Psoas muscle (tissue), 8 donors: Measurements from ENCODE around the gene EVC. TPM values are rescaled to one million over a fixed set of nuclear protein-coding genes. Genes with fewer than 3 reads are reported as not detected.

Source experiments
- ATAC-seq, 4 donors: fragments of 200-7000 bp; cut with Tn5 transposase; one replicate each; pipeline ENCODE4 v1.9.1; 2020; ENCODE audit warnings: moderate library complexity in 3 of 4, mild to moderate bottlenecking in 2 of 4
- DNase-seq, 2 donors: peaks; one replicate each; pipeline ENCODE4 v3.0.0-alpha.2; 2020
- H3K27ac ChIP-seq: fragments of 200-600 bp; one replicate; pipeline ENCODE4 v1.8.0; 2022
- H3K27me3 ChIP-seq, 3 donors: fragments of 200-600 bp in 1 of 3; one replicate each; pipeline versions ENCODE4 v1.6.1 to v1.8.0; 2013 to 2022; ENCODE audit warnings: low read length in 2 of 3, mild to moderate bottlenecking in 2 of 3, moderate library complexity in 1 of 3; ENCODE audit not compliant: insufficient read depth in 3 of 3
- H3K36me3 ChIP-seq, 2 donors: fragments of 200-600 bp in 1 of 2; one replicate each; pipeline versions ENCODE4 v1.6.1 to v1.8.0; 2013 to 2022; ENCODE audit warnings: low read depth in 1 of 2, mild to moderate bottlenecking in 1 of 2, moderate library complexity in 1 of 2; ENCODE audit not compliant: insufficient read depth in 1 of 2
- H3K4me1 ChIP-seq: fragments of 200-600 bp; one replicate; pipeline ENCODE4 v1.8.0; 2022
- H3K4me3 ChIP-seq: fragments of 200-600 bp; one replicate; pipeline ENCODE4 v1.8.0; 2022; ENCODE audit warnings: mild to moderate bottlenecking
- H3K9me3 ChIP-seq: fragments of 200-600 bp; one replicate; pipeline ENCODE4 v1.8.0; 2022
- CTCF ChIP-seq: fragments of 200-600 bp; IDR thresholded peaks from one replicate; pipeline ENCODE4 v1.8.0; 2022; ENCODE audit warnings: antibody characterized with exemption
- WGBS, 3 donors: extraction: QIAGEN DNeasy Blood & Tissue Kit; methylation state at CpG; one replicate each; pipeline versions ENCODE4 v1.1.6 to v1.1.7; 2013; 5-methylcytosine and 5-hydroxymethylcytosine counted together
- intact Hi-C, 2 donors: fragments of 100-400 bp; cut with DNase I; formaldehyde crosslinking; loops; one replicate each; pipeline versions ENCODE4 v1.11.0 to v1.14.2; 2022
- polyA plus RNA-seq, 3 donors: library from polyadenylated mRNA; stranded (reverse); fragments of 200-250 nt; gene quantifications; one replicate each; pipeline ENCODE4 v1.2.3, GENCODE V29; 2013
- total RNA-seq, 4 donors: library from RNA; stranded (reverse); fragmentation: NEBNext Ultra II Directional in 2 of 4; extraction: Animal tissue kit (Norgen Biotek cat#: 25700) in 2 of 4; gene quantifications; one replicate each; pipeline versions ENCODE4 v1.2.1 to v1.2.4, GENCODE V29; 2021 to 2023
- donor health status: healthy with polysubstance abuse.
- donor health status: DM: no; HTN: no; CAD: no; lungs with moderate emphysema.
- donor health status: Bipolar disorder and iron deficiency.
- donor health status: healthy.
- donor health status: DM: yes; HTN: yes; CAD: no.
- donor health status: DM: no; HTN: no; CAD: no.
- donor health status: DM: no; HTN: no; CAD: no.
- donor health status: DM: yes; HTN: yes; CAD: no.

Gene EVC
- total and polyA plus RNA-seq, 7 donors: 0.56 to 3.8 (median 1.5) TPM

- no peak for DNase-seq
- Histone ChIP-seq H3K4me1 (no peaks in the 10 kb centered on the region), H3K4me3 (no peak overlapping the region), H3K27me3 (no peaks in the 10 kb centered on the region), H3K27ac (no peak overlapping the region), H3K9me3 (no peaks in the 10 kb centered on the region), H3K36me3 (peaks cover 0 to 9% of the 10 kb centered on the region in 2 donors)
- ATAC-seq: no peak
- 78 to 85% (median 79%) methylated on average over 18 to 19 of the region's 19 CpGs for WGBS, 3 donors
- intact Hi-C loops: no loop called here
- no peak for TF ChIP-seq CTCF
Observed at GRCh38 chr4:5753766-5754528, 42.9 kb downstream of the EVC start.

GRCh38 chr4:5754529-5754881 lies 43.5 kb downstream of the EVC start:
- ATAC-seq (no peak), DNase-seq (no peak)
- intact Hi-C loops: no loop called here
- Histone ChIP-seq H3K27ac (no peak overlapping the region), H3K4me1 (no peaks in the 10 kb centered on the region), H3K4me3 (no peak overlapping the region), H3K9me3 (no peaks in the 10 kb centered on the region), H3K36me3 (peaks cover 0 to 10% of the 10 kb centered on the region in 2 donors), H3K27me3 (no peaks in the 10 kb centered on the region)
- TF ChIP-seq CTCF: no peak
- WGBS, 3 donors: 98 to 99% (median 98%) methylated on average over 8 of the region's 8 CpGs

GRCh38 chr4:5755161-5755560 lies 44.2 kb downstream of the EVC start:
- WGBS, 3 donors: 94 to 96% (median 94%) methylated on average over 16 of the region's 16 CpGs
- no peak for DNase-seq
- intact Hi-C loops: no loop called here
- TF ChIP-seq CTCF: no peak
- no peaks in the 10 kb centered on the region for H3K4me1 ChIP-seq
- H3K9me3 ChIP-seq: no peaks in the 10 kb centered on the region
- H3K27me3 ChIP-seq: no peaks in the 10 kb centered on the region
- no peak overlapping the region for H3K4me3 ChIP-seq
- no peak for ATAC-seq
- H3K27ac ChIP-seq: no peak overlapping the region
- peaks cover 0 to 10% of the 10 kb centered on the region in 2 donors for H3K36me3 ChIP-seq

- 73 to 91% (median 83%) methylated on average over 5 to 7 of the region's 7 CpGs for WGBS, 3 donors
Observed at GRCh38 chr4:5755679-5756078, 44.7 kb downstream of the EVC start.

More at GRCh38 chr4:5755679-5756078, 44.7 kb downstream of the EVC start:
- intact Hi-C loops: no loop called here
- no peak for TF ChIP-seq CTCF
- H3K27me3 ChIP-seq: no peaks in the 10 kb centered on the region
- H3K4me1 ChIP-seq: no peaks in the 10 kb centered on the region
- no peak overlapping the region for H3K27ac ChIP-seq
- no peaks in the 10 kb centered on the region for H3K9me3 ChIP-seq
- no peak overlapping the region for H3K4me3 ChIP-seq
- peaks cover 0 to 10% of the 10 kb centered on the region in 2 donors for H3K36me3 ChIP-seq
- DNase-seq (no peak), ATAC-seq (no peak)
